Endothelial cell of hepatic sinusoid (primary cell): Measurements from ENCODE around the gene TTLL5.
"Not testable (repeated sequence)": the region's sequence is repeated elsewhere in the genome, so short reads cannot be mapped to it uniquely, and the experiment has no call there.

Experiments used
- in situ Hi-C: cut with HindIII; loops from 2 replicates; pipeline ENCODE4 v1.10.0; 2017; ENCODE audit warnings: low sequenced_read_pairs

TTLL5 gene

DNA sequence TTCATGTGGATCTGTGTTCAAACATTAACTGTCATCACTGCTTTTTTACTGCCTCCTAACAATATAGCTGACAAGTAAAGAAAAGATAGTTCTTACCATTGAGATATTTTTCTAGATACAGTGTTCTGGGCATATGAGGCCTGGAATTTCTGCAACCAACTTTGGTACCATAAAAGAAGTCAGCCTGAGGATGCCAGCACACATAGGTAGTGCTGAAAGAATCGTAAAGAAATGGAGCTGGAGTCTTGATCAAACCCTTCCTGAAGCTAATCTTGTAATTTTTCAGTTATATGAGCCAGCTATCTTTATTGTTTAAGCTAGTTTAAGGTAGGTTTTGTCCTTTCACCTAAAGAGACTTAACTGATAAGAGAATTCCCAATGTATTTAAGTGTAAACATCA is 11.7 kb upstream of the TTLL5 start:
- in situ Hi-C loops: loop anchor here (5.0 kb wide), 1 partner anchor 87 kb away; no protein-coding TSS in a partner anchor

DNA sequence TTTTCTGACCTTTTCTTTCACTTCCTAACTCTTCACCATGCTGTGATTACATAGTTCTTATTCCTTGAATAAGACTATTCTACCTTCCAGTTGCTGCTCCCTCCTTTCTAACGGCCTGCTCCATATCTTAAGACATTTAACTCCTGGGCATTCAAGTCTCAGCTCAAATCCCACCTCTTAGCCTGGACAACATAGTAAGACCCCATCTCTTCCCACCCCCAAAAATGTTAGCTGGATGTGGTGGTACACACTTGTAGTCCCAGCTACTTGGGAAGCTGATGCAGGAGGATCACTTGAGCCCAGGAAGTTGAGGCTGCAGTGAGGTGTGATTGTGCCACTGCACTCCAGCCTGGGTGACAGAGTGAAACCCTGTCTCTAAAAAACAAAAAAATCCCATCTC is 11.3 kb upstream of the TTLL5 start:
- in situ Hi-C loops: loop anchor here (5.0 kb wide), 1 partner anchor 87 kb away; no protein-coding TSS in a partner anchor

DNA sequence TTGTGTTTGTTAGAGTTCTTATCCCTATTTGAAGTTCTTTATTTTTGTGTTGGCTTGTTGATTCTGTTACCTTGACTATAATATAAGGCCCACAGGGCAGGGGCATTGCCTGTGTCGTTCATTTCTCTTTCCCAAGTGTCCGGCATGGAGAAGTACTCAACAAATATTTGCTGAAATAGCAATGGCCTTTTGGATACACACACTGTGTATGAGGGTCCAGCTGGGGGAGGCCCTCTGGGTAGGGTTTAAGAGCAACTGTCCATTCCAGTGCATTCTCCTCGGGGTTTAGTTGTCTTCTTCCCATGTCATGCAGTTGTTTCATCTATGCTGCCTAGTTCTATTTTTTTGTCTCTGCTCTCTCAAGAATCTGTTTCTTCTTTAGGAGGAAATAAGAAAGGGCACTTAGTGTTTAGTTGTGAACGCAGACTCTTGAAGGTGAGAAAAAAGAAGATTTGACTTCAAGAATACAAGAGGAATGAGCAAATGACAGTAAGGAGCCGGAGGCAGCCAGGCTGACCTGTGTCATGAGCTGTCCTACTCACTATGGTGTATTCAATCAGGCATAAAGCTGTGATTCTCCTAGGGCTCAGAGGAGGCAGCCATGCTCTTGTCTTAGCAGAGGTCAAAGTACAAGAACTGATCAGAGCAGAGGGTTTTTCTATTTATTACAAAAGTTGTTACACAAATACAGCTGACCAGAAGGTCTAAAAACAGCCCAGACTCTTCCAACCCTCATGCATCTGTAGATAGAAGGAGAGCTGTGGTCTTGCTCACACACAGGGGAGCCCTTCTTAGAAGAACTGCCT is 10.6 kb upstream of the TTLL5 start:
- in situ Hi-C loops: no loop called here

DNA sequence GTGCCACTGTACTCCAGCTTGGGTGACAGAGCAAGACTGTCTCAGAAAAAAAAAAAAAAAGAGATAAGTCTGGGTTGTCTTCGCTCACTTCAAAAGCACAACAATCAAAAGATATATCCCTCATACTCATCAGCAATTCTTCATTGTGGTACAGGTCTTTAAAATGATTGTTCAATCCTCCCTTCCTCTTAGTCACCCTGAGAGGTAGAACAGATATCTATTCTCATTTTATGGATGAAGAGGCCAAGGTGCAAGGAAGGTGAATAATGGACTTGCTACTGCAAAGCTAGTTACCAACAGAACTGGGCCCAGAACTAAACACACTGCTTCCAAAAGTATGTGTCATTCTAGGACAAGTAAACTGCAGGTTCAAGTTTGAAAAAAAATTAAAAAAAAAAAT is 7.5 kb upstream of the TTLL5 start:
- in situ Hi-C loops: no loop called here

DNA sequence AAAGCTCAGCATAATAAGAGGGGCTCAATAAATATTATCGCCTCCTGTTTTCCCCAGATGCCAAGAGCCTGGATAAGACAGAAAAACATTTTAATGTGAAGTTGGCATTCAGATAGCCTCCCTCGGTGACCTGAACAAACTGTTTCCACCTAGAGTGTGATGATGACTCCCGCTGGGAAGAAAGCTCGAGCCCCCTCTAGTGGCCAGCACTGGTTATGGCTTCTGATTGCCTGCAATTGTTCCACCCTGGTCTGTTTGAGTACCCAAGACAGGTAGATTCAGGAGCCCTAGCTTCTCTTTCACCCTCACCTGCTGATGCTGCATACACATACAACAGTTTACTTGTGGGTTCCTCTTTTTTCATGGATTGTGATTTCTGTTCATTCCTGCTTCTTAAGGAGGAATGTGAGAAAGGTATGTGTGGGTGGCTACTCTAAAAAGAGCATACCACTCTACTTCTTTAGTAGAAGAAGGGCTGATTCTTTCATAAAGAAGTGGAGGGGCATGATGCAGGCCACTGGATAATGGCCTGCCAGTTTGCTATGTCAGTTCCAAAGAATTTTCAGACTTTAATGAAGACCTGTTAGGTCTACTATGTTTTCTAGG is 6.8 kb upstream of the TTLL5 start:
- in situ Hi-C loops: no loop called here

DNA sequence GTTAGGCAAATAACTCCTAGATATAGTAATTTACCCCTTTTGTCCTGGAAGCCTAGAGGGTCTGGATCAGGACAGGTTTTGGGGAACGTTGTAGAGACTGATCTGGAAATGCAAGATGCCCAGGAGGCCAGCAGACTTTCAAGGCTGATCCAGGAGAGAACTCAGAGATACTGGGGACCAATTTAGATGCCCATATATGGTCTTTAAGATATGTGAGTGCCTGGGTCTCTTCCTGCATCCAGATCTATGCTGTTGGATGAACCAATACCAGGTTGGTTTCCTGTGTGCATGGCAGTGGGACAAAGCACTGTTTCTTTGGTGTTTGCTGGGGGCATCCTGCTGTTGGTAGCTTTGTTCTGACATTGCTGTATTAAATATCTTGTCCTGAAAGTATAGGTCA is 5.8 kb upstream of the TTLL5 start:
- in situ Hi-C loops: no loop called here

DNA sequence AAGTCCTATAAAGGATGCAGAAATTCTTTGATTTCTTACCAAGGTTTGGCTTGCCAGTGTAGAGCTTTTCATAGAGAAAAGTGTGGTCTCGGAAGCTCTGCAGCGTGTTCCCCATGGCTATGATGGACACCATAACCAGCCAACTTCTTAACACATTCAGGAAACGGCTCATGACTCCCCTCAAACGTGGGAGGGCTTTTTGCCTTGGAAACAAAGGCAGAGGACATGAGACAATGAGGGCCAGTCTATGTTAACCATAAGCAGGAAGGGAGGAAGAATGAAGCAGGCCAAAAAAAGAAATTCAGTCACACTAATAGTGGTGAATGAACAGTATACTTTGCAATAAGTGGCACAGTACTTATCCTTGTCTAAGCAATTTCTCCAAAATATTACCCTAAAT is 3.7 kb upstream of the TTLL5 start:
- in situ Hi-C loops: no loop called here

DNA sequence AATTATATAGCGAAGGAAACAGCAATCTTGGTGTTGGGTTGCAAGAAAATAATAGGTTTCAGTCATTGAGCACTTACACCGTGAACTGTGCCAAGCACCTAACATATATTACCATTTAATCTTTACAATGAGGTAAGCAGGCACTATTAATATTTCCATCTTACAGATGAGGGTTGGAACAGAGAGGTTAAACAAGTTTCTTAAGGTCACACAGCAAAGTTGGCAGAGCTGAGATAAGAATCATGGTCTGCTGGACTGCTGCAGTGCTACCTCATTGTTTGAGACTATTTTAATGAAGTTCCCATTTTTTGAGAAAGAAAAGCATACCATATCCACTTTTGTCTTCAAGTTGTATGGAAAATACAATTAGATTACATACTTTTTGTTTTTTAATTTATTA is 2.1 kb upstream of the TTLL5 start:
- in situ Hi-C loops: no loop called here

DNA sequence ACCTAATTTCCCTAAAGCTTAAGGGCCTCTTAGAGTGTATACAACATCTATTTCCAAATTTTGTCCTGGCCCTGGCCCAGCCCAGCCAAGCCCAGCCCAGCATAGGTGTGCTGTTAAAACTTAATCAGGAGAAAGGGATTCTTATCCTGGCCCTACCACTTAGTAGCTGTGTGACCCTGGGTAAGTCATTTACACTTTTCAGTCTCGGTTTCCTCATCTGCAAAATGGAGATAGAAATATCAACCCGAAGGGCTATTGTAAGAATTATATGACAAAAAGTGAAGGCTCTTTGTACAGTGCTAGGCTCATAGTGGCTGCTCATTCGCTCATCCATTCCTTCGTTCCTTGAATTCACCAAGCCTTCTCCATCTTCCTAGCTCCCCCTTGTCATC is 812 bp upstream of the TTLL5 start:
- in situ Hi-C loops: no loop called here

DNA sequence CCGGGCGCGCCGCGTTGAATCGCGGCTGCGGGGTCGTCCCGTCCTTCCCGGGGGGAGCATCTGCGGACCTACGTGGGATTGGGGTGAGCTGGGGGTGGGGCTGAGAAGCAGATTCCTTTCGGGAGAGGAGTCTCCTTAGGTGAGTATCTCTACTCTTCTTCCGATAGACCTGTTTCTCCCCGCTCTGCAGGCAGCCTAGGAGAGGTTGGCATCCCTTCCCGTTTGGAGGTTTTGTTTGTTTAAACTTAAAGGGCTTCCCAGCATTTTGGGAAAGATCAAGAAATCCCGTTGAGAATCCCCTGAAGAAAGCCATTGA is 411 bp downstream of the TTLL5 start:
- in situ Hi-C loops: no loop called here

DNA sequence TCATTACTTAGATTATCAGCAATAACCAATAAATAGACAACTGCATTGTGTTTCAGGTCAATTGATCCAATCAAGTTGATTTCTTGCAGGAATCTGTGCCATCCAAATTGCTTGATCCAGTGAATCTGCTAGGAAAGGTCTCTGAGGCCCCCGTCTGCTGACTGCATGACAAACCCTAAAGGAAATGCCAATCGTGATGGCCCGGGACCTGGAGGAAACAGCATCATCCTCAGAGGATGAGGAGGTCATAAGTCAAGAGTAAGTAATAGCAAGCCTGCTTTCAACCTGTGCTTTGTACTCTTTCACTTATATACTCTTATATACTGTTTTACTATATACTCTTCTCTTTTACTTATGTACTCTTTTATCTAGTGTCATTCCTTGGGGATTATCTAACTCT is 1.9 kb downstream of the TTLL5 start:
- in situ Hi-C loops: no loop called here

DNA sequence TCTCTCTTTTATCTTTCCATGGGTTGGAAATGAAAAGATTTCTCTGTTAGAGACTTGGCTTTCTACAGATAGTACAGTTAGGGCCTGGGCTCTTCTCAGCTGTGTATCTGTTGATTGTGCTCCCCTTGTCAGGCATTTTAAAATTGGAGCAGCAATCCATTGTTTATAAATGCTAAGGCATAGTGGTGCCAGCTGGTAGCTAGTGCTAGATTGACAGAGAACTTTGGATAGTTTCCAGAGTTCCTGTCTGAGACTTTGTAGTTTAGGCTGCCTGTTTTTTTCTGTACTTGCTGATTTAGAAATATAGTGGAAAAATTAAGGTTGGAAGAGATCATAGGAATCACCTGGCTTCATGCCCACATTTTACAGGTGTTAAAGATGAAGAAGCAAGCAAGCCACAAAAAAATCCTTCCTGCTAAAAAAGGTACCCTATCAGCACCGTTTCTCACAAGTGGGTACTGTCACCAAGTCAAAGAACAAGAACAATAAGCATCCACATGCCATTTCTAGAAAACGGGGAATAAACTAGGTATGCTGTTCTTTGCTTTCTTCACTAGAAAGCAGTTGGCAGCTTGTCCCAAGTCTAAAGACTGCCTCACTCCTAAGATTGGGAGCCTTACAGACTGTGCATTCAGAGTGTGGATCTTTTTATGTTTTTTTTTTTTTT is 6.2 kb downstream of the TTLL5 start:
- in situ Hi-C loops: no loop called here

DNA sequence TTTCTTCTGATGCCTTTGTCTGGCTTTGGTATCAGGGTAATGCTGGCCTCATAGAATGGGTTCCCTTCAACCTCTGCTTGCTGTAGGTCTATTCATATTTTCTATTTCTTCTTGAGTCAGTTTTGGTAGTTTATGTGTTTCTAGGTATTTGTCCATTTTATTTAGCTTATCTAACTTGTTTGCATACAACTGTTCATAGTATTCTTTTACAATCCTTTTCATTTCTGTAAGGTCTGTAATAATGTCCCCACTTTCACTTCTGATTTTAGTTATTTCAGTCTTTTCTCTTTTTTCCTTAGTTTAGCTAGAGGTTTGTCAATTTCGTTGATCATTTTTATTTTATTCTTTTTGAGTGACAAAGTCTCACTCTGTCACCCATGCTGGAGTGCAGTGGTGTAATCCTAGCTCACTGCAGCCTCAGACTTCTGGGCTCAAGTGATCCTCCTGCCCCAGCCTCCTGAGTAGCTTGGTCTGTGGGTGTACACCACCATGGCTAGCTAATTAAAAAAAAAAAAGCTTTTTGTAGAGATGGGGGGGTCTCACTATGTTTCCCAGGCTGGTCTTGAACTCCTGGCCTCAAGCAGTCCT is 11.7 kb downstream of the TTLL5 start:
- in situ Hi-C loops: no loop called here

DNA sequence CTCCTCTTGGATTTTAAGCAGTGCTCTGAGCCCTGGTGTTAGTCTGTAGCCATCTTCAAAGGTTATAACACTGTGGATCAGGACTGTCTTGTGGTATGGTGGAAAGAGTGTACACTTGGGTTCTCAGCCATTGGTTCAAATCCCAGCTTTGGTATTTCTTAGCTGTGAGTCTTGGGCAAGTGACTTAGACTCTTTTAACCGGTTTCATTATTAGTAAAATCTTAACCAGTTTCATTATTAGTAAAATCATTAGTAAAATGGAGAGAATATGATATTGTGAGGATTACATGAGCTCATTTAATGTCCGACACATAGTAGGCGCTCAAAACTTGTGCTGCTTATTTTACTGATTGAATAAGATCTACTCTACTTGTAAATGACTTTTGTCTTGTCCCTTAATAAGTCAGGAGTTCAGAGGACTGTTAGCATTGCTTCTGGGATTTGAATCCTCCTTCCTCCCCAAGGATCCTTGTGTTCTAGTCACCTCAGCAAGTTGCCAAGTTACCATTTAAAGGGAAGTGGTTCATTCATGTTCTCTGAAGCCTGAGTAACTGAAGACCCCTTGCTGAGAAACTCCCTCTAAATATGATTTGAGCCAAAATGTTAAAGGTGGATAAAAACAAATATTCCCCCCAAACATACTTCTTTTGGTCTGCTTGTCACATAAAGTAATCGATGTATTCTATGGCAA is 12.4 kb downstream of the TTLL5 start:
- in situ Hi-C loops: no loop called here

DNA sequence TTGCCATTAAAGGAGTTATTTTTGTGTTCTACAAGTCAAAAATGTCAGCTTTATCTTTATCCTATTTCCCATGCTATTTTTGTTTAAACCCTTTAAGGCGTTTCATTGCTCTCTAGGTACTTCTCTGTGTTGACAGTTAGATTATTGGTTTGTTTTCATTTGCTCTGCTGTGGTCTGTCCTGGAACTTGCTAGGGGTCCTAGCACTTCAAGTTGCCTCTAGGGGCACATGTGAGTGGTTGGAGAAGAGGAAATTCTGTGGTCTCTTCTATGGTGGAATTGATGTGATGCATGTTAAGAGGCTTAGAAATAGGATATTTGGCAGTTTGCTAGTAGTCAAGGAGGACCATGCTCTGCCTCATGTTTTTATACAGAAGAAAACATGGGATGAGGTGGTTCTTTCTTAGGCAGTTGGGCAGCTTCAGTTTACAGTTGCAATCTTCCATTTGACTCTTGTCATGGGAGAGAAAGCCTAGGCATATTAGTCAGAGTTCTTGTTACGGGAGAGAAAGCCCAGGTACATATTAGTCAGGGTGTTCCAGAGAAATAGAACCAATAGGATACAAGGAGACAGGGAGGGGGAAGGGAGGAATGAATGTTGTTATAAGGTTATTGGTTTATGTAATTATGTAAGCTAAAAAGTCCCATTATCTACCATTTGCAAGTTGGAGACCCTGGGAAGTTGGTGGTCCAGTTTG is 14.4 kb downstream of the TTLL5 start:
- in situ Hi-C loops: no loop called here

DNA sequence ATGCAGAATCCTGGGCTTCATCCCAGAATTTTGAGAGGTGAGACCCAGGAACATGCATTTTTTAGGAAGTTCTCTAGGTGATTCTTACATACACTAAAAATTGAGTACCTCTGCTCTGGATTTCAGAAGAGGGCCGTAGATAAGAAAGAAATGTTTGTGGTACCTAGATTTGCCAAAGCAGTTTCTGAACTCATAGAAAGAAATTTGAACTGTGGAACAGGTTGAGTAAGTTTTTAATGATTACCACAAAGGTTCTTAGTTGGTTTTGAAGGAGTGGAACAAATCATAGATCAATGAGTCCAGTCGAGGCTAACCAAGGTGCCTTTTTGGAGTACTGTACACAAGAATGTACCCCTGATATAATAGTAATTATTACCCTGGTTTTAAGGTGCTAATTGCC is 24.9 kb downstream of the TTLL5 start:
- in situ Hi-C loops: no loop called here

DNA sequence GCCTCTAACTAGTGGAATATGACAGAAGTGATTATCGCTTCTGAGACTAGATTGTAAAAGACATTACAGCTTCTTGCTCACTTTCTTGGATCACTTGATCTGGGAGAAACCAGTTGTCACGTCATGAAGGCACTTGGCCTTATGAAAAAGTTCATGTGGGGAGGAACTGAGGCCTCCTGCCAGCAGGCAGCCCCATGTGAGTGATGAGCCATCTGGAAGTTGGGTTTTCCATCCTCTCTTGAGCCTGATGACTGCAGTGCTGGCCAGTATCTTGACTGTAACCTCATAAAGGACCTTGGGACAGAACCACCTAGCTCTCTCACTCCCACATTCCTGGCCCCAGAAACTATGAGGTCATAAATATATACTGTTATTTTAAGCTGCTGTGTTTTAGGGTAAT is 28.0 kb downstream of the TTLL5 start:
- in situ Hi-C loops: no loop called here

DNA sequence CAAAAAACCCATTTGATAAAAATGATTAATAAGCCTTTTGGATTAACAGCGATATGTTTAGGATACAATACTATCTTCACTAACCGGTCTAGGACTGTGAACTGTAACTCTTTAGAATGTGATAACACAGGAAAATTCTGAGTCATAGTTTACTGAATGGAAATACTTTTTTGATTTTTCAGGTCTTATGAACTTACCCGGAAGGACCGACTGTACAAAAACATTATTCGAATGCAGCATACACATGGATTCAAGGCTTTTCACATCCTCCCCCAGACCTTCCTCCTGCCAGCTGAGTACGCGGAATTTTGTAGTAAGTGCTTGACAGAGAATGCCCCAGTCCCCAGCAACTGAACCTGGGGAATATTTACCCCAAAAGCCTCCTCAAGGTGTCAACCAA is 29.0 kb downstream of the TTLL5 start:
- in situ Hi-C loops: no loop called here

DNA sequence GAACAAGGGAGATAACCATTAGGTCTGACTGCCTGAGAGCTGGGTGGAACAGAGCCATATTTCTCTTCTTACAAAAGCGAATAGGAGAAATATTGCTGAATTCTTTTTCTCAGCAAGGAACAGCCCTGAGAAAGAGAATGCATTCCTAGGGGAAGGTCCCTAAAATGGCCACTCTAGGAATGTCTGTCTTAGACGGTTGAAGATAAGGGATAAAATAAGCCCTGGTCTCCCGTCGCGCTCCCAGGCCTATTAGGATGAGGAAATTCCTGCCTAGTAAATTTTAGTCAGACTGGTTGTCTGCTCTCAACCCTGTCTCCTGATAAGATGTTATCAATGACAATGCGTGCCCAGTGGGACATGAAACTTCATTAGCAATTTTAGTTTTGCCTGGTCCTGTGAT is 34.0 kb downstream of the TTLL5 start:
- in situ Hi-C loops: not testable (repeated sequence)

DNA sequence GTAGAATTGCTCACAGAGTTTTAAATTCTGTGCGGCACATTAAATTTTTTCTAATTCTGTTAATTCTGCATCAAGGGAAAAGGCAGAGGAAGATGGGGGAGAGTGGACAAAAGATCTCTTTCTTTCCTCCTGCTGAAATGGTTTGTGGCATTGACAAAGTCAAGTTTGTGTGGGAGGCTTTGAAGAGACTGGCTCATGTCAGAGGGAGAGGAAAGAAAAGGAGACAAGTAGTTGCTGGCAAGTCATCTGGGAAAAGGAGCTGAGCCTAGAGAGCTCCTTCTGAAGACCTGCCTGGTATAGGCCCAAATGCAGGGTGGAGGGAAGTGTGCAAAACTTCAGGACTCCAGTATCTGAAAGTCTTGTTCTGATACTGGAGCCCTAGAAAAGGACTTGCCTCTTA is 36.3 kb downstream of the TTLL5 start:
- in situ Hi-C loops: no loop called here

DNA sequence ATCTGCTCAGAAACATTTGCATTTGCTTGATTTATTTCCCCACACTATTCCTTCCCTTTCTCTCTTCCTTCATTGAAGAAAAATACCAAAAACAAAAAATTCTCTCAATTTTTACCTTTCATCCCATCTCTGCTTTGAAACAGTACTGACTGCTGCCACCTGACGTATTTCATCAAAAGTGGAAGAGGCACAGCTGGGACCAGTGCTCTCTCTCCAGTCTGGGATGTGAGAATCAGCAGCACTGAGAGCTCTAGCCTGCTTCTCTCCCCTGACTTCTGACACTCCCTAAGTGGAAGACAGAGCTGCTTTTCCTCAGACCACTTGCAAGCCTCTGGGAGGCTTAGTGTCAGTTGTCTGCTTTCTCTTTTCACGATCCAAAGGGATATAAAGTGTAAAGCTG is 36.9 kb downstream of the TTLL5 start:
- in situ Hi-C loops: no loop called here
